HepG2 (cell line): Measurements from ENCODE around the gene AMOT. TPM values are rescaled to one million over a fixed set of nuclear protein-coding genes. Genes with fewer than 3 reads are reported as not detected.
A peak's percentile ranks its signal among the peaks of the same experiment; 100 is the strongest.

Experiments
- ATAC-seq: fragments of 200-7000 bp; cut with Tn5 transposase; 3 replicates; pipeline ENCODE4 v1.9.1; 2020; ENCODE audit warnings: mild to moderate bottlenecking, moderate library complexity
- BruUV-seq: library from RNA; stranded (reverse); fragments of 400-500 nt; replicated peaks from 2 replicates; lab custom pipeline; 2021; lab: Mats Ljungman, UMichigan
- CTCF ChIA-PET: fragments of 300-600 bp; formaldehyde crosslinking; extraction: SDS; loops from one replicate; lab custom pipeline; 2021; ENCODE audit warnings: low total read pairs, inconsistent platforms, low intra/inter-chr PET ratio; lab: Yijun Ruan, JAX
- POLR2A ChIA-PET: fragments of 350-600 bp; sonication (Branson Sonifier 250); formaldehyde crosslinking; loops from one replicate; lab custom pipeline; 2020; ENCODE audit warnings: antibody characterized with exemption, inconsistent platforms; lab: Yijun Ruan, JAX
- DNase-seq: peaks from one replicate; pipeline ENCODE4 v3.0.0-alpha.2; 2015; ENCODE audit warnings: low spot score
- FAIRE-seq: peaks from 3 replicates; lab custom pipeline; 2011; peaks lifted over from hg19 to GRCh38; lab: Jason Lieb, UNC
- H2AFZ ChIP-seq: one replicate; pipeline ENCODE4 v1.6.1; 2011; ENCODE audit warnings: low read length, inconsistent platforms
- H3K27ac ChIP-seq: fragments of 300-600 bp; 3 replicates; pipeline ENCODE4 v1.8.0; 2011; ENCODE audit warnings: mixed run types, mild to moderate bottlenecking, mixed read lengths, low read length, inconsistent platforms; ENCODE audit not compliant: insufficient read depth; ENCODE audit errors: extremely low read length
- H3K27me3 ChIP-seq, 2 experiments: fragments of 200-600 bp in 1 of 2; 2 replicates in 1 of 2; 3 replicates in 1 of 2; pipeline versions ENCODE4 v1.6.0 to v1.8.0; 2011; ENCODE audit warnings: low read length in 2 of 2, mild to moderate bottlenecking in 2 of 2, moderate library complexity in 2 of 2, inconsistent platforms in 1 of 2; ENCODE audit not compliant: insufficient read depth in 2 of 2, control insufficient read depth in 1 of 2
- H3K36me3 ChIP-seq, 2 experiments: fragments of 200-600 bp in 1 of 2; replicated peaks in 1 of 2; 2 replicates in 1 of 2; 3 replicates in 1 of 2; pipeline versions ENCODE4 v1.5.1 to v1.8.0; 2011; ENCODE audit warnings: low read length in 2 of 2, inconsistent platforms in 1 of 2; ENCODE audit not compliant: insufficient read depth in 2 of 2, control insufficient read depth in 1 of 2
- H3K4me1 ChIP-seq: 2 replicates; pipeline ENCODE4 v1.5.1; 2012; ENCODE audit warnings: low read length, inconsistent platforms; ENCODE audit not compliant: insufficient read depth
- H3K4me2 ChIP-seq: 2 replicates; pipeline ENCODE4 v1.6.0; 2011; ENCODE audit warnings: low read depth, low read length, inconsistent platforms
- H3K4me3 ChIP-seq, 3 experiments: fragments of 200-600 bp in 1 of 3; sonication (generic), shearing (Covaris generic) in 1 of 3; replicated peaks in 1 of 3; 2 replicates each; pipeline ENCODE4 v1.5.1; 2011 to 2016; ENCODE audit warnings: low read length in 3 of 3, inconsistent platforms in 2 of 3, low read depth in 2 of 3, mild to moderate bottlenecking in 2 of 3, control low read depth in 1 of 3, mixed read lengths in 1 of 3; ENCODE audit not compliant: insufficient read depth in 1 of 3
- H3K79me2 ChIP-seq: one replicate; pipeline ENCODE4 v1.6.1; 2011; ENCODE audit warnings: low read length, inconsistent platforms; ENCODE audit not compliant: insufficient read depth
- H3K9ac ChIP-seq: 2 replicates; pipeline ENCODE4 v1.6.0; 2011; ENCODE audit warnings: mild to moderate bottlenecking, low read depth, low read length, inconsistent platforms; ENCODE audit not compliant: insufficient read depth
- H3K9me3 ChIP-seq: 2 replicates; pipeline ENCODE4 v1.5.1; 2012; ENCODE audit warnings: mild to moderate bottlenecking, low read length
- H4K20me1 ChIP-seq: 2 replicates; pipeline ENCODE4 v1.6.0; 2011; ENCODE audit warnings: inconsistent platforms, mild to moderate bottlenecking, low read length, moderate library complexity; ENCODE audit not compliant: insufficient read depth
- ARNT ChIP-seq: fragments of 450-650 bp; IDR thresholded peaks from 2 replicates; pipeline ENCODE4 v1.6.1; 2017
- FOXO1 ChIP-seq: sonication (generic); formaldehyde crosslinking; IDR thresholded peaks from 2 replicates; pipeline ENCODE4 v1.4.0; 2020; ENCODE audit warnings: missing genetic modification reagents
- KAT7 ChIP-seq: IDR thresholded peaks from 2 replicates; pipeline ENCODE4 v1.6.1; 2018; ENCODE audit warnings: borderline replicate concordance, missing compliant biosample characterization
- PAX8 ChIP-seq: sonication (generic); formaldehyde crosslinking; IDR thresholded peaks from 2 replicates; pipeline ENCODE4 v1.8.0; 2022; ENCODE audit warnings: mild to moderate bottlenecking, missing genetic modification reagents, borderline replicate concordance
- REL ChIP-seq: sonication (generic); formaldehyde crosslinking; conservative IDR thresholded peaks from 2 replicates; pipeline ENCODE4 v1.8.0; 2022; ENCODE audit warnings: mild to moderate bottlenecking, missing genetic modification reagents, moderate library complexity
- SOX13 ChIP-seq, 3 experiments: fragments of 450-650 bp in 1 of 3; sonication (generic) in 1 of 3; formaldehyde crosslinking in 1 of 3; IDR thresholded peaks in 2 of 3; conservative IDR thresholded peaks in 1 of 3; 2 replicates each; pipeline versions ENCODE4 v1.5.0 to v1.6.1; 2016 to 2020; ENCODE audit warnings: antibody characterized with exemption in 1 of 3, mild to moderate bottlenecking in 1 of 3, missing compliant biosample characterization in 1 of 3, missing genetic modification reagents in 1 of 3, moderate library complexity in 1 of 3
- ZNF207 ChIP-seq: fragments of 450-650 bp; IDR thresholded peaks from 2 replicates; pipeline ENCODE4 v1.6.1; 2016; ENCODE audit warnings: antibody characterized with exemption, borderline replicate concordance
- ZNF382 ChIP-seq: sonication (generic); formaldehyde crosslinking; IDR thresholded peaks from 2 replicates; pipeline ENCODE4 v1.5.0; 2020; ENCODE audit warnings: missing genetic modification reagents, mild to moderate bottlenecking, borderline replicate concordance
- ZNF670 ChIP-seq: sonication (generic); formaldehyde crosslinking; IDR thresholded peaks from 2 replicates; pipeline ENCODE4 v1.8.0; 2022; ENCODE audit warnings: mild to moderate bottlenecking, missing genetic modification reagents, borderline replicate concordance
- ZNF678 ChIP-seq: sonication (generic); formaldehyde crosslinking; IDR thresholded peaks from 2 replicates; pipeline ENCODE4 v1.4.0; 2020; ENCODE audit warnings: mild to moderate bottlenecking, missing genetic modification reagents
- ZNF703 ChIP-seq: sonication (generic); formaldehyde crosslinking; IDR thresholded peaks from 2 replicates; pipeline ENCODE4 v1.5.1; 2020; ENCODE audit warnings: missing genetic modification reagents, mild to moderate bottlenecking, moderate library complexity, borderline replicate concordance
- WGBS: methylation state at CpG from one replicate; pipeline ENCODE4 v1.1.6; 2017; ENCODE audit warnings: low lambda C conversion rate; 5-methylcytosine and 5-hydroxymethylcytosine counted together
- in situ Hi-C: cut with HindIII; loops from 2 replicates; pipeline ENCODE4 v1.10.0; 2017; ENCODE audit warnings: low pct_unique_long_range_greater_than_20kb; ENCODE audit not compliant: extremely low pct_ligation_motif_present
- intact Hi-C: fragments of 100-400 bp; cut with micrococcal nuclease; formaldehyde crosslinking; loops from one replicate; pipeline ENCODE4 v1.10.0; 2022; ENCODE audit not compliant: unreplicated experiment
- polyA plus RNA-seq, 8 experiments: library from polyadenylated mRNA; depleted of rRNA in 3 of 8; stranded (reverse) in 7 of 8; unstranded in 1 of 8; fragments of >200 nt; fragmentation: Illumina TruSeq in 4 of 8; extraction: Trizol in 4 of 8; gene quantifications; 2 replicates each; pipeline versions ENCODE4 v1.2.1 to v1.2.3, GENCODE V29; 2011 to 2016; ENCODE audit warnings: low read depth in 4 of 8, missing spikeins in 1 of 8, mixed read lengths in 1 of 8; ENCODE audit not compliant: insufficient read depth in 1 of 8
- total RNA-seq, 5 experiments: library from RNA; depleted of rRNA; stranded (reverse); fragments of >200 nt; fragmentation: Illumina TruSeq; extraction: Trizol; gene quantifications; 2 replicates each; pipeline ENCODE4 v1.2.3, GENCODE V29; 2016; ENCODE audit warnings: low read depth in 1 of 5
- TF ChIP-seq, protein P1 (sequence below): sonication (generic); formaldehyde crosslinking; IDR thresholded peaks from 2 replicates; pipeline ENCODE4 v1.5.0; 2020; ENCODE audit warnings: missing genetic modification reagents
- TF ChIP-seq, protein P2 (sequence below): sonication (generic); formaldehyde crosslinking; IDR thresholded peaks from 2 replicates; pipeline ENCODE4 v1.4.0; 2020; ENCODE audit warnings: missing genetic modification reagents
- TF ChIP-seq, protein P3 (sequence below): sonication (generic); formaldehyde crosslinking; IDR thresholded peaks from 2 replicates; pipeline ENCODE4 v1.9.0; 2022; ENCODE audit warnings: low read depth, missing genetic modification reagents
- TF ChIP-seq, protein P4 (sequence below): IDR thresholded peaks from 2 replicates; pipeline ENCODE4 v1.6.1; 2016; ENCODE audit warnings: mild to moderate bottlenecking, missing biosample characterization, missing genetic modification reagents
- TF ChIP-seq, protein P5 (sequence below): sonication (generic); formaldehyde crosslinking; IDR thresholded peaks from 2 replicates; pipeline ENCODE4 v1.4.0; 2020; ENCODE audit warnings: missing genetic modification reagents

AMOT gene
- total and polyA plus RNA-seq, 2 of the 13 experiments (the other 11 are each of a cell fraction or from before 2014, with no cell fraction given): 0.13 to 0.91 TPM

DNA sequence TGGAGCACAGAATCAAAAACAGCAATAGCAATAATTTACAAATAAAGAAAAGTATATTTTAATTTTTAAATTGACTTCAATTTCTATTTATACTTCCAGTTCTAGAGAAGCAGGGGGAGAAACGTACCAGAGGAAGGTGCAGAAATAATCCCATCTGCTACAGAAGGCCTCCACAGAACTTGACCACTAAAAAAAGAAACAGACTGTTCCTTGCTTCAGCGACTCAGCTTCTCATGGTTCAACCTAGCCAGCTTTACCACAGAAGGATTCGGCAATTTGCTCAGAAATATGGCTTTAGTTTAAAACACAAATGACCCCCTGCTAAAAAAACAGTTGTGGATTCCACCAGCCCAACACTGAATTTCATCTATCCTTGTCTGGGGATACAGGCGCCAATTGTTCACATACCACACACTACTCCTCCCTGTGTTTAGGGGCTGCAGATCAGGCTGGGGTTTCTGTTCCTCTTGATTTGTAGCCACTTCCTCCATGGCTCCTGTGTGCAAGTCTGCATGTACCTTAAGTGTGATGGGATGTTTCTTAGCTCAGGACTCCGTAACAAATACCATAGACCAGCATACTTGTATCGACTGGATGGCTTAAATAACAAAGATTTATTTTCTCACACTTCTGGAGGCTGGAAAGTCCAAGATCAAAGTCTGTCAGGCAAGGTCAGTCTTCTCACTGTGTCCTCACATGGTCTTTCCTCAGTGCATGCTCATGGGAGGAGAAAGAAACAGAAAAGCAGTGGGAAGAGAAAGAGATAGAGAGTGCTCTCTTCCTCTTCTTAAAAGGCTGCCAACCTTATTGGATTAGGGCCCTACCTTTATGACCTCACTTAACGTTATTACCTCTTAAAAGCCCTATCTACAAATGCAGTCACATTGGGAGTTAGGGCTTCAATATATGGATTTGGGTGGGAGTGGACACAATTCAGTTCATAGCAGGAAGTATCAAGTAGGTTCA is 79.1 kb downstream of the AMOT start:
- Histone ChIP-seq H3K27me3 (no peaks in the 10 kb centered on the region), H3K9ac (no peak overlapping the region), H3K36me3 (no peaks in the 10 kb centered on the region), H3K4me3 (no peak overlapping the region), H3K4me1 (no peaks in the 10 kb centered on the region), H2AFZ (no peak overlapping the region), H3K79me2 (no peaks in the 10 kb centered on the region), H3K27ac (no peak overlapping the region), H4K20me1 (no peaks in the 10 kb centered on the region), H3K9me3 (no peaks in the 10 kb centered on the region), H3K4me2 (no peak overlapping the region)
- no TSS peak for BruUV-seq
- ATAC-seq: no peak
- intact Hi-C loops (no loop called here), in situ Hi-C loops (no loop called here)
- CTCF ChIA-PET: no interaction called here
- peak; percentile 8 for FAIRE-seq
- POLR2A ChIA-PET: no interaction called here
- DNase-seq: no peak
- WGBS: 9% methylated on average over 5 of the region's 7 CpGs
- TF ChIP-seq ARNT: no peak
- TF ChIP-seq PAX8 (CRISPR knock-in tag): no peak
- no peak for TF ChIP-seq ZNF703 (CRISPR knock-in tag)
- no peak for TF ChIP-seq ZNF382 (CRISPR knock-in tag)
- TF ChIP-seq ZNF207: no peak
- TF ChIP-seq ZNF670 (CRISPR knock-in tag): no peak
- TF ChIP-seq KAT7: no peak
- TF ChIP-seq, protein P1, sequence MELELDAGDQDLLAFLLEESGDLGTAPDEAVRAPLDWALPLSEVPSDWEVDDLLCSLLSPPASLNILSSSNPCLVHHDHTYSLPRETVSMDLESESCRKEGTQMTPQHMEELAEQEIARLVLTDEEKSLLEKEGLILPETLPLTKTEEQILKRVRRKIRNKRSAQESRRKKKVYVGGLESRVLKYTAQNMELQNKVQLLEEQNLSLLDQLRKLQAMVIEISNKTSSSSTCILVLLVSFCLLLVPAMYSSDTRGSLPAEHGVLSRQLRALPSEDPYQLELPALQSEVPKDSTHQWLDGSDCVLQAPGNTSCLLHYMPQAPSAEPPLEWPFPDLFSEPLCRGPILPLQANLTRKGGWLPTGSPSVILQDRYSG (CRISPR knock-in tag): no peak
- no peak for TF ChIP-seq ZNF678
- no peak for TF ChIP-seq REL (CRISPR knock-in tag)
- TF ChIP-seq, protein P2, sequence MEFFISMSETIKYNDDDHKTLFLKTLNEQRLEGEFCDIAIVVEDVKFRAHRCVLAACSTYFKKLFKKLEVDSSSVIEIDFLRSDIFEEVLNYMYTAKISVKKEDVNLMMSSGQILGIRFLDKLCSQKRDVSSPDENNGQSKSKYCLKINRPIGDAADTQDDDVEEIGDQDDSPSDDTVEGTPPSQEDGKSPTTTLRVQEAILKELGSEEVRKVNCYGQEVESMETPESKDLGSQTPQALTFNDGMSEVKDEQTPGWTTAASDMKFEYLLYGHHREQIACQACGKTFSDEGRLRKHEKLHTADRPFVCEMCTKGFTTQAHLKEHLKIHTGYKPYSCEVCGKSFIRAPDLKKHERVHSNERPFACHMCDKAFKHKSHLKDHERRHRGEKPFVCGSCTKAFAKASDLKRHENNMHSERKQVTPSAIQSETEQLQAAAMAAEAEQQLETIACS (CRISPR knock-in tag): no peak
- TF ChIP-seq, protein P3, sequence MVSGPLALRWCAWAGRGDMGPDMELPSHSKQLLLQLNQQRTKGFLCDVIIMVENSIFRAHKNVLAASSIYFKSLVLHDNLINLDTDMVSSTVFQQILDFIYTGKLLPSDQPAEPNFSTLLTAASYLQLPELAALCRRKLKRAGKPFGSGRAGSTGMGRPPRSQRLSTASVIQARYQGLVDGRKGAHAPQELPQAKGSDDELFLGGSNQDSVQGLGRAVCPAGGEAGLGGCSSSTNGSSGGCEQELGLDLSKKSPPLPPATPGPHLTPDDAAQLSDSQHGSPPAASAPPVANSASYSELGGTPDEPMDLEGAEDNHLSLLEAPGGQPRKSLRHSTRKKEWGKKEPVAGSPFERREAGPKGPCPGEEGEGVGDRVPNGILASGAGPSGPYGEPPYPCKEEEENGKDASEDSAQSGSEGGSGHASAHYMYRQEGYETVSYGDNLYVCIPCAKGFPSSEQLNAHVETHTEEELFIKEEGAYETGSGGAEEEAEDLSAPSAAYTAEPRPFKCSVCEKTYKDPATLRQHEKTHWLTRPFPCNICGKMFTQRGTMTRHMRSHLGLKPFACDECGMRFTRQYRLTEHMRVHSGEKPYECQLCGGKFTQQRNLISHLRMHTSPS (CRISPR knock-in tag): no peak
- TF ChIP-seq, protein P4, sequence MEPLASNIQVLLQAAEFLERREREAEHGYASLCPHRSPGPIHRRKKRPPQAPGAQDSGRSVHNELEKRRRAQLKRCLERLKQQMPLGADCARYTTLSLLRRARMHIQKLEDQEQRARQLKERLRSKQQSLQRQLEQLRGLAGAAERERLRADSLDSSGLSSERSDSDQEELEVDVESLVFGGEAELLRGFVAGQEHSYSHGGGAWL (CRISPR knock-in tag): no peak
- no peak for TF ChIP-seq SOX13 (IDR thresholded peaks at IDR 0.05)
- no peak for TF ChIP-seq SOX13 (CRISPR knock-in tag; conservative IDR thresholded peaks at IDR 0.05 in 1 of 2, IDR thresholded peaks at IDR 0.05 in 1 of 2)
- TF ChIP-seq FOXO1 (CRISPR knock-in tag): no peak
- TF ChIP-seq, protein P5, sequence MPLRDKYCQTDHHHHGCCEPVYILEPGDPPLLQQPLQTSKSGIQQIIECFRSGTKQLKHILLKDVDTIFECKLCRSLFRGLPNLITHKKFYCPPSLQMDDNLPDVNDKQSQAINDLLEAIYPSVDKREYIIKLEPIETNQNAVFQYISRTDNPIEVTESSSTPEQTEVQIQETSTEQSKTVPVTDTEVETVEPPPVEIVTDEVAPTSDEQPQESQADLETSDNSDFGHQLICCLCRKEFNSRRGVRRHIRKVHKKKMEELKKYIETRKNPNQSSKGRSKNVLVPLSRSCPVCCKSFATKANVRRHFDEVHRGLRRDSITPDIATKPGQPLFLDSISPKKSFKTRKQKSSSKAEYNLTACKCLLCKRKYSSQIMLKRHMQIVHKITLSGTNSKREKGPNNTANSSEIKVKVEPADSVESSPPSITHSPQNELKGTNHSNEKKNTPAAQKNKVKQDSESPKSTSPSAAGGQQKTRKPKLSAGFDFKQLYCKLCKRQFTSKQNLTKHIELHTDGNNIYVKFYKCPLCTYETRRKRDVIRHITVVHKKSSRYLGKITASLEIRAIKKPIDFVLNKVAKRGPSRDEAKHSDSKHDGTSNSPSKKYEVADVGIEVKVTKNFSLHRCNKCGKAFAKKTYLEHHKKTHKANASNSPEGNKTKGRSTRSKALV: no peak
